ENCODE data around the gene OPRM1. TPM values are rescaled to one million over a fixed set of nuclear protein-coding genes. Genes with fewer than 3 reads are reported as not detected.

OPRM1 gene
- total RNA-seq, 1 experiment from 2014 or later: not detected

DNA sequence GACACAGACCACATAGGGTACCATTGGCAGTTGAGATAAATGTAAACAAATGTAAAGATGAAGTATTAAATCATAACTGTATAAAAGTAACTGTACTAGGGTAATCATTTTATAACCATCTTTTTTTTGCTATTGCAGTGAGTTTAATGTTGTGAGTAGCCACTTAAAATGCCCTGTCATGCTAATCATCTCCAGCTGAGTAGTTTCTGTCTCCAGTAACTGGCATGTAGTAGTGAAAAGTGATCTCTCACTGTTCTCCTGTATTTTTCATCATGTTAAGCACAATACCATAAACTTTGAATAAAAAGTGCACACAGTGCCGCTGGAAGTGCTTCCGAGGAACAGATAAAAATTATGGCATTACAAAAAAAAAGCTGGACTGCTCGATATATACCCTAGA is 45.0 kb upstream of the OPRM1 start:
- ATAC-seq (no peak), DNase-seq (ENCODE audit: low read depth, low spot score) (no peak)
- TF ChIP-seq TCF7L2 (IDR thresholded peaks at IDR 0.05; ENCODE audit: low read depth, low read length) (no peak), POLR2AphosphoS5 (IDR thresholded peaks at IDR 0.05; ENCODE audit: low read depth, low read length) (no peak), SIN3A (IDR thresholded peaks at IDR 0.05; ENCODE audit: borderline replicate concordance, insufficient read depth, low read depth, low read length) (no peak)
- TF ChIP-seq, protein P1, sequence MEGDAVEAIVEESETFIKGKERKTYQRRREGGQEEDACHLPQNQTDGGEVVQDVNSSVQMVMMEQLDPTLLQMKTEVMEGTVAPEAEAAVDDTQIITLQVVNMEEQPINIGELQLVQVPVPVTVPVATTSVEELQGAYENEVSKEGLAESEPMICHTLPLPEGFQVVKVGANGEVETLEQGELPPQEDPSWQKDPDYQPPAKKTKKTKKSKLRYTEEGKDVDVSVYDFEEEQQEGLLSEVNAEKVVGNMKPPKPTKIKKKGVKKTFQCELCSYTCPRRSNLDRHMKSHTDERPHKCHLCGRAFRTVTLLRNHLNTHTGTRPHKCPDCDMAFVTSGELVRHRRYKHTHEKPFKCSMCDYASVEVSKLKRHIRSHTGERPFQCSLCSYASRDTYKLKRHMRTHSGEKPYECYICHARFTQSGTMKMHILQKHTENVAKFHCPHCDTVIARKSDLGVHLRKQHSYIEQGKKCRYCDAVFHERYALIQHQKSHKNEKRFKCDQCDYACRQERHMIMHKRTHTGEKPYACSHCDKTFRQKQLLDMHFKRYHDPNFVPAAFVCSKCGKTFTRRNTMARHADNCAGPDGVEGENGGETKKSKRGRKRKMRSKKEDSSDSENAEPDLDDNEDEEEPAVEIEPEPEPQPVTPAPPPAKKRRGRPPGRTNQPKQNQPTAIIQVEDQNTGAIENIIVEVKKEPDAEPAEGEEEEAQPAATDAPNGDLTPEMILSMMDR (IDR thresholded peaks at IDR 0.05): no peak
- TF ChIP-seq, protein P2, sequence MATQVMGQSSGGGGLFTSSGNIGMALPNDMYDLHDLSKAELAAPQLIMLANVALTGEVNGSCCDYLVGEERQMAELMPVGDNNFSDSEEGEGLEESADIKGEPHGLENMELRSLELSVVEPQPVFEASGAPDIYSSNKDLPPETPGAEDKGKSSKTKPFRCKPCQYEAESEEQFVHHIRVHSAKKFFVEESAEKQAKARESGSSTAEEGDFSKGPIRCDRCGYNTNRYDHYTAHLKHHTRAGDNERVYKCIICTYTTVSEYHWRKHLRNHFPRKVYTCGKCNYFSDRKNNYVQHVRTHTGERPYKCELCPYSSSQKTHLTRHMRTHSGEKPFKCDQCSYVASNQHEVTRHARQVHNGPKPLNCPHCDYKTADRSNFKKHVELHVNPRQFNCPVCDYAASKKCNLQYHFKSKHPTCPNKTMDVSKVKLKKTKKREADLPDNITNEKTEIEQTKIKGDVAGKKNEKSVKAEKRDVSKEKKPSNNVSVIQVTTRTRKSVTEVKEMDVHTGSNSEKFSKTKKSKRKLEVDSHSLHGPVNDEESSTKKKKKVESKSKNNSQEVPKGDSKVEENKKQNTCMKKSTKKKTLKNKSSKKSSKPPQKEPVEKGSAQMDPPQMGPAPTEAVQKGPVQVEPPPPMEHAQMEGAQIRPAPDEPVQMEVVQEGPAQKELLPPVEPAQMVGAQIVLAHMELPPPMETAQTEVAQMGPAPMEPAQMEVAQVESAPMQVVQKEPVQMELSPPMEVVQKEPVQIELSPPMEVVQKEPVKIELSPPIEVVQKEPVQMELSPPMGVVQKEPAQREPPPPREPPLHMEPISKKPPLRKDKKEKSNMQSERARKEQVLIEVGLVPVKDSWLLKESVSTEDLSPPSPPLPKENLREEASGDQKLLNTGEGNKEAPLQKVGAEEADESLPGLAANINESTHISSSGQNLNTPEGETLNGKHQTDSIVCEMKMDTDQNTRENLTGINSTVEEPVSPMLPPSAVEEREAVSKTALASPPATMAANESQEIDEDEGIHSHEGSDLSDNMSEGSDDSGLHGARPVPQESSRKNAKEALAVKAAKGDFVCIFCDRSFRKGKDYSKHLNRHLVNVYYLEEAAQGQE (IDR thresholded peaks at IDR 0.05; ENCODE audit: insufficient read depth in 1 of 2, low read depth in 2 of 2, low read length in 1 of 2): no peak
- H3K4me3 ChIP-seq (ENCODE audit: low read depth in 2 of 2, low read length in 2 of 2): no peak overlapping the region
- intact Hi-C loops (cut with micrococcal nuclease; ENCODE audit: unreplicated experiment): no loop called here
- BruUV-seq (replicated peaks): no TSS peak
- H3K4me1 ChIP-seq (ENCODE audit: control insufficient read depth, insufficient read depth, low read length): no peaks in the 10 kb centered on the region
- no peak overlapping the region for H3K27ac ChIP-seq (ENCODE audit: low read length)
- ChIA-PET POLR2A (interaction anchor here (0.5 kb wide), 1 partner anchor 36 kb away, joined by 5 read pairs; no protein-coding TSS in a partner anchor), CTCF (no interaction called here)
- in situ Hi-C loops (cut with HindIII; ENCODE audit: low pct_unique_long_range_greater_than_20kb, low sequenced_read_pairs): no loop called here
- no peaks in the 10 kb centered on the region for H3K27me3 ChIP-seq (ENCODE audit: control insufficient read depth, insufficient read depth, low read length)
- no peaks in the 10 kb centered on the region for H3K36me3 ChIP-seq (ENCODE audit: control insufficient read depth, insufficient read depth, low read length)
- H3K9me3 ChIP-seq (ENCODE audit: control insufficient read depth, insufficient read depth, low read depth, low read length): no peaks in the 10 kb centered on the region

DNA sequence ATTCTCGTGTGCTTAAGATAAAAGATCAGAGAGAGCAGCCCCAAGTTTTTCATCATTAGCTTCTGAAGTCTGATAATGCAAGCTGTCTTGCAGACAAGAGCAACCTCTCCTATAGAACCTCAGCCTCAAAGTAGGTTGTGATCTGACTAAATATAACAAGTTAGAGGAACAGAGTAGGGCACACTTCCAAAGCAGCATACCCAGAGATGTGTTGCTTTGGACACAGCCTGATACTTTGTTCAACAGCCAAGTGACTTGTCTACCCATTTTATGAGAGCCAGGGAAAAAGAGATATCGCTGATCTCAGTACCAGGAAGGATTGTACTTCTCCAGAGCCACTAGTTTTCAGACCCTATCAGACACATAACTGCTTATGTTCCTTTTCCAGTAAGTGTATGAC is 44.2 kb upstream of the OPRM1 start:
- H3K27ac ChIP-seq (ENCODE audit: low read length): no peak overlapping the region
- intact Hi-C loops (cut with micrococcal nuclease; ENCODE audit: unreplicated experiment): no loop called here
- H3K4me1 ChIP-seq (ENCODE audit: control insufficient read depth, insufficient read depth, low read length): no peaks in the 10 kb centered on the region
- no peaks in the 10 kb centered on the region for H3K9me3 ChIP-seq (ENCODE audit: control insufficient read depth, insufficient read depth, low read depth, low read length)
- in situ Hi-C loops (cut with HindIII; ENCODE audit: low pct_unique_long_range_greater_than_20kb, low sequenced_read_pairs): no loop called here
- no peak overlapping the region for H3K4me3 ChIP-seq (ENCODE audit: low read depth in 2 of 2, low read length in 2 of 2)
- TF ChIP-seq, protein P2 (IDR thresholded peaks at IDR 0.05; ENCODE audit: insufficient read depth in 1 of 2, low read depth in 2 of 2, low read length in 1 of 2): no peak
- TF ChIP-seq, protein P1 (IDR thresholded peaks at IDR 0.05): no peak
- H3K27me3 ChIP-seq (ENCODE audit: control insufficient read depth, insufficient read depth, low read length): no peaks in the 10 kb centered on the region
- no peaks in the 10 kb centered on the region for H3K36me3 ChIP-seq (ENCODE audit: control insufficient read depth, insufficient read depth, low read length)
- no peak for DNase-seq (ENCODE audit: low read depth, low spot score)
- ATAC-seq: no peak
- POLR2A ChIA-PET: no interaction called here
- no TSS peak for BruUV-seq (replicated peaks)
- CTCF ChIA-PET: interaction anchor here (0.7 kb wide), 1 partner anchor 784 kb away, joined by 6 read pairs; no protein-coding TSS in a partner anchor
